ENCODE results near the gene LDHD. TPM values are rescaled to one million over a fixed set of nuclear protein-coding genes. Genes with fewer than 3 reads are reported as not detected.

LDHD gene
- polyA plus RNA-seq, 4 donors = 8.7 to 33.8 (median 19.5) TPM

DNA sequence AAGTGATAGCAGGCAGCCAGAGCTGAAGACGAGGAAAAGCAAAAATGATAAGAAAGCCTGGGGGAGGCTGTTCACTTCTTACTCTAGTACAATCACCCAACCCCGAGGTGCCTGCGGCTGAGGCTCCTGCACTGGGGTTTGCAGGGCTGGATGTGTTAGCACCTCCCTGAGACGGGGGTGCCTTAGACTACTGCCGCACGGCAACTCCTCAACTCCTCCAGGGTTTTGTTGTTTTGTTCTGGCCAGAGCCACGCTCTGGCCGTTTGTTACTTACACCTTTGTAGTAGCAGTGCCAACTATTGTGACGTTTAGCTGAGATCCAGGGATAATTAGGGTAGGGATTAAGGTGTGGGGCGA lies 51.5 kb downstream of the LDHD start:
- FAIRE-seq (no peak), DNase-seq (peak in 1 of 2 donors; percentile 52)
- Histone ChIP-seq H3K27ac (ENCODE audit: low read depth in 1 of 3, low read length in 2 of 3) (peak overlapping the region; percentile 67 to 93 (median 93)), H3K27me3 (ENCODE audit: control insufficient read depth in 3 of 3, insufficient read depth in 3 of 3, low read length in 3 of 3) (no peaks in the 10 kb centered on the region), H3K9me3 (ENCODE audit: control insufficient read depth in 2 of 2, insufficient read depth in 1 of 2, low read depth in 1 of 2, low read length in 1 of 2) (peaks cover 0 to 5% of the 10 kb centered on the region in 2 donors), H3K4me3 (ENCODE audit: low read depth in 1 of 3, low read length in 3 of 3) (peak overlapping the region in 1 of 3 donors; percentile 1), H3K4me1 (ENCODE audit: control insufficient read depth in 3 of 3, insufficient read depth in 2 of 3, low read depth in 1 of 3, low read length in 2 of 3) (peaks cover 3 to 19% (median 10%) of the 10 kb centered on the region in 3 donors), H3K36me3 (ENCODE audit: control insufficient read depth in 3 of 3, insufficient read depth in 2 of 3, low read depth in 1 of 3, low read length in 3 of 3) (no peaks in the 10 kb centered on the region)
- WGBS, 3 donors = 9 to 52% (median 23%) methylated on average over 10 of the region's 10 CpGs

GRCh38 chr16:75064403-75065148 lies 52.0 kb downstream of the LDHD start:
- 16 to 52% (median 29%) methylated on average over 15 of the region's 15 CpGs for WGBS, 3 donors
- peak; percentile 65 to 95 for DNase-seq
- H3K4me1 ChIP-seq (ENCODE audit: control insufficient read depth in 3 of 3, insufficient read depth in 2 of 3, low read depth in 1 of 3, low read length in 2 of 3) = peaks cover 3 to 16% (median 5%) of the 10 kb centered on the region in 3 donors
- H3K27ac ChIP-seq (ENCODE audit: low read depth in 1 of 3, low read length in 2 of 3) = peak overlapping the region; percentile 67 to 93 (median 93)
- no peak for FAIRE-seq
- peaks cover 0 to 5% of the 10 kb centered on the region in 2 donors for H3K9me3 ChIP-seq (ENCODE audit: control insufficient read depth in 2 of 2, insufficient read depth in 1 of 2, low read depth in 1 of 2, low read length in 1 of 2)
- no peaks in the 10 kb centered on the region for H3K27me3 ChIP-seq (ENCODE audit: control insufficient read depth in 3 of 3, insufficient read depth in 3 of 3, low read length in 3 of 3)
- peak overlapping the region in 2 of 3 donors; percentile 1 to 5 for H3K4me3 ChIP-seq (ENCODE audit: low read depth in 1 of 3, low read length in 3 of 3)
- H3K36me3 ChIP-seq (ENCODE audit: control insufficient read depth in 3 of 3, insufficient read depth in 2 of 3, low read depth in 1 of 3, low read length in 3 of 3) = no peaks in the 10 kb centered on the region

DNA sequence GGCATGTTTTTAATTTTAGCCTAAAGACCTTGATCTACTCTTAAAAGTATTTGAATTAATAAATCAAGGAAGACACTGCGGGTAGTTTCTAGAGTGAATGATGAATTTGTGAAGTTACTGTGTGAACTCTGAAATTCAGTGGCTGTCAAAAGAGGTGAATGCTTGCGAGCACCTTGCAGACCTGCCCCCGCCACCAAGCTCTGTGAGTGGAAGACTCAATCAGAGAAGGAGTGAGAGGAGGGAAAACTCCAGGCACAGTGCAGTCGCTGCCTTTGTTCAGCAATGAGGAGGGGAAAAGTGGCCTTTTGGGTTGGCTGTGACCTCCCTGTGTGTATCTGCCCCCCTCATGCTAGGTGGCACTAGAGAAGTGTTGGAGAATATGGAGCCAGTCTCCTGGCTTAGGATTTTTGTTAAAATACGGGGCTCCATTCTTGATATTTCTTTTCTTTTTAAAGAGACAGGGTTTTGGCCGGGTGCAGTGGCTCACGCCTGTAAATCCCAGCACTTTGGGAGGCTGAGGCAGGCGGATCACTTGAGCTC lies 53.0 kb downstream of the LDHD start:
- peak overlapping the region in 2 of 3 donors; percentile 35 to 66 for H3K27ac ChIP-seq (ENCODE audit: low read depth in 1 of 3, low read length in 2 of 3)
- peaks cover 0 to 5% of the 10 kb centered on the region in 2 donors for H3K9me3 ChIP-seq (ENCODE audit: control insufficient read depth in 2 of 2, insufficient read depth in 1 of 2, low read depth in 1 of 2, low read length in 1 of 2)
- no peaks in the 10 kb centered on the region for H3K27me3 ChIP-seq (ENCODE audit: control insufficient read depth in 3 of 3, insufficient read depth in 3 of 3, low read length in 3 of 3)
- H3K36me3 ChIP-seq (ENCODE audit: control insufficient read depth in 3 of 3, insufficient read depth in 2 of 3, low read depth in 1 of 3, low read length in 3 of 3) = no peaks in the 10 kb centered on the region
- DNase-seq = no peak
- no peak overlapping the region for H3K4me3 ChIP-seq (ENCODE audit: low read depth in 1 of 3, low read length in 3 of 3)
- H3K4me1 ChIP-seq (ENCODE audit: control insufficient read depth in 3 of 3, insufficient read depth in 2 of 3, low read depth in 1 of 3, low read length in 2 of 3) = peaks cover 4 to 16% (median 8%) of the 10 kb centered on the region in 3 donors
- no peak for FAIRE-seq
- WGBS, 3 donors = 89 to 93% (median 92%) methylated on average over 8 of the region's 8 CpGs

GRCh38 chr16:75062976-75063346 lies 53.6 kb downstream of the LDHD start:
- H3K36me3 ChIP-seq (ENCODE audit: control insufficient read depth in 3 of 3, insufficient read depth in 2 of 3, low read depth in 1 of 3, low read length in 3 of 3) = no peaks in the 10 kb centered on the region
- no peak for DNase-seq
- no peak overlapping the region for H3K27ac ChIP-seq (ENCODE audit: low read depth in 1 of 3, low read length in 2 of 3)
- peaks cover 0 to 5% of the 10 kb centered on the region in 2 donors for H3K9me3 ChIP-seq (ENCODE audit: control insufficient read depth in 2 of 2, insufficient read depth in 1 of 2, low read depth in 1 of 2, low read length in 1 of 2)
- H3K4me3 ChIP-seq (ENCODE audit: low read depth in 1 of 3, low read length in 3 of 3) = no peak overlapping the region
- peaks cover 7 to 16% (median 9%) of the 10 kb centered on the region in 3 donors for H3K4me1 ChIP-seq (ENCODE audit: control insufficient read depth in 3 of 3, insufficient read depth in 2 of 3, low read depth in 1 of 3, low read length in 2 of 3)
- H3K27me3 ChIP-seq (ENCODE audit: control insufficient read depth in 3 of 3, insufficient read depth in 3 of 3, low read length in 3 of 3) = no peaks in the 10 kb centered on the region
- 91 to 93% (median 92%) methylated on average over 9 of the region's 9 CpGs for WGBS, 3 donors
- FAIRE-seq = no peak

DNA sequence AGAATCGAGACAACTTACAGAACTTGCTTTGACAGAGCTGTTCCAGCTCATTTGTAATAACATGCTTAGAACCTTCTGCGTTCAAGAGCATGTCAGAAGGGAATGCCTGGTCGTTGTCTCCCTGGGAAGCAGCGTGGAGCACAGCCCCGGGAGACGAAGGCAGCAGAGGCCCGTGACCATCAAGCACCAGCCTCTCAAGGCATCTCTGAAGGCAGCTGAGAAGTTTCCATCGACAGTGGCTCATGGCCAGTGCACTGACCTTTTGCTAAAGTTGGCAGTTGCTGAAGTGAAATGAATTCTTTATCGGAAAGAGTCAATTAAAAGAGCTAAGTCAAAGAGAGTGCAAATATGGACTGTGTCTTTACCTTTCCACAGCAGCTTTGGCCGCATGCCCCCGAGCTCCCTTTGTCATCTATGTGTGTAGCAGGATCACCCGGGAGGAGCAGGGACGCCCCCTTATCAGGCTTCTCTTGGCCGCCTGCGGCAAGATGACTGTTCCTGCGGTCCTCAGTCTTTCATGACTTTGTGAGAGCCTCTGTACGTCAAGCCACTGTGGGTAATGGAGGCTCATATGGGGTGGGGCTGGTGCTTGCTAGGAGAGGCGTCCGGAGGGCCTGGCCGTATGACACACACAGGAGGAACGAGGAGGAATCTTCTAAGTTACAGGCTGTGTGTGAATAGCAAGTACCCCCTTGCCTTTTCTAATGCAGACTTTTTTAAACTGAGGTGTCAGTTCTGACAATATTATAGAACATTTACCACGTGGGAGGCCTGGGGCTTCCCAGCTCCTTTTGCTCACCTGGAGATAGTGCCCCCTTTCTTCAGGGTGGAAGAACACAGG lies 54.2 kb downstream of the LDHD start:
- 77 to 86% (median 80%) methylated on average over 22 of the region's 22 CpGs for WGBS, 3 donors
- Histone ChIP-seq H3K27ac (ENCODE audit: low read depth in 1 of 3, low read length in 2 of 3) (peak overlapping the region in 1 of 3 donors; percentile 22), H3K4me1 (ENCODE audit: control insufficient read depth in 3 of 3, insufficient read depth in 2 of 3, low read depth in 1 of 3, low read length in 2 of 3) (peaks cover 8 to 16% (median 9%) of the 10 kb centered on the region in 3 donors), H3K36me3 (ENCODE audit: control insufficient read depth in 3 of 3, insufficient read depth in 2 of 3, low read depth in 1 of 3, low read length in 3 of 3) (no peaks in the 10 kb centered on the region), H3K4me3 (ENCODE audit: low read depth in 1 of 3, low read length in 3 of 3) (no peak overlapping the region), H3K9me3 (ENCODE audit: control insufficient read depth in 2 of 2, insufficient read depth in 1 of 2, low read depth in 1 of 2, low read length in 1 of 2) (peaks cover 0 to 5% of the 10 kb centered on the region in 2 donors), H3K27me3 (ENCODE audit: control insufficient read depth in 3 of 3, insufficient read depth in 3 of 3, low read length in 3 of 3) (no peaks in the 10 kb centered on the region)
- FAIRE-seq (no peak), DNase-seq (no peak)

Other genes starting within 250 kb of the LDHD start
- 10 to 100 TPM; 13.9 to 68.9 (median 25.2) TPM for gene WDR59, start 131.7 kb downstream of the LDHD start, polyA plus RNA-seq
- 10 to 100 TPM in 1 of 4 donors, 1 to 10 TPM in 3; 5.8 to 10.1 (median 8.0) TPM for gene ZNRF1, start 117.8 kb downstream of the LDHD start, polyA plus RNA-seq
- gene ZFP1, start 31.7 kb upstream of the LDHD start, polyA plus RNA-seq = 1 to 10 TPM; 2.2 to 8.8 (median 2.8) TPM
- gene CTRB2, start 90.4 kb upstream of the LDHD start, polyA plus RNA-seq = 10 to 100 TPM in 2 of 4 donors, under 1 TPM in 1, not detected in 1; 0.34 to 19.2 (median 13.0) TPM
- 10 to 100 TPM in 1 of 4 donors, 1 to 10 TPM in 1, under 1 TPM in 2; 0.04 to 23.7 (median 3.6) TPM for gene CTRB1, start 102.2 kb upstream of the LDHD start, polyA plus RNA-seq
- 100 to 1,000 TPM in 1 of 4 donors, 10 to 100 TPM in 3; 57.1 to 105 (median 77.6) TPM for gene BCAR1, start 134.8 kb upstream of the LDHD start, polyA plus RNA-seq

Data from small intestine (tissue), 7 donors.